Skeletal muscle tissue (tissue), 4 donors: ENCODE data around the gene TRRAP. TPM values are rescaled to one million over a fixed set of nuclear protein-coding genes. Genes with fewer than 3 reads are reported as not detected.

Experiments
- H3K27ac ChIP-seq: one replicate; pipeline ENCODE4 v1.7.0; 2013; ENCODE audit warnings: mild to moderate bottlenecking, low read depth, low read length, inconsistent platforms
- H3K27me3 ChIP-seq, 3 donors: one replicate each; pipeline ENCODE4 v1.7.0; 2013; ENCODE audit warnings: low read length in 3 of 3; ENCODE audit not compliant: control insufficient read depth in 3 of 3, insufficient read depth in 3 of 3
- H3K36me3 ChIP-seq, 3 donors: one replicate each; pipeline ENCODE4 v1.7.0; 2013; ENCODE audit warnings: low read length in 3 of 3; ENCODE audit not compliant: control insufficient read depth in 3 of 3, insufficient read depth in 3 of 3
- H3K4me1 ChIP-seq, 3 donors: one replicate each; pipeline ENCODE4 v1.7.0; 2013; ENCODE audit warnings: low read length in 3 of 3, mild to moderate bottlenecking in 3 of 3; ENCODE audit not compliant: control insufficient read depth in 3 of 3, insufficient read depth in 3 of 3
- H3K4me3 ChIP-seq, 3 donors: one replicate each; pipeline ENCODE4 v1.7.0; 2013; ENCODE audit warnings: low read length in 3 of 3
- H3K9ac ChIP-seq, 3 donors: one replicate each; pipeline ENCODE4 v1.7.0; 2013; ENCODE audit warnings: low read length in 3 of 3, mild to moderate bottlenecking in 3 of 3, moderate library complexity in 2 of 3, low read depth in 1 of 3
- H3K9me3 ChIP-seq, 3 donors: one replicate each; pipeline ENCODE4 v1.7.0; 2013; ENCODE audit warnings: low read length in 3 of 3; ENCODE audit not compliant: control insufficient read depth in 3 of 3
- total RNA-seq: library from RNA; depleted of rRNA; stranded (reverse); fragments of >200 nt; gene quantifications from one replicate; pipeline ENCODE4 v1.2.3, GENCODE V29; 2014
- donor health status: Osteomylitis.

TRRAP gene
- total RNA-seq, 1 donor from 2014 or later = 20.4 TPM

GRCh38 chr7:98998821-98999725 lies 120.7 kb downstream of the TRRAP start:
- Histone ChIP-seq H3K4me3 (no peak overlapping the region), H3K36me3 (peaks cover 50 to 61% (median 60%) of the 10 kb centered on the region in 3 donors), H3K9ac (no peak overlapping the region), H3K27ac (no peak overlapping the region), H3K9me3 (no peaks in the 10 kb centered on the region), H3K4me1 (no peaks in the 10 kb centered on the region), H3K27me3 (no peaks in the 10 kb centered on the region)

- H3K4me1 ChIP-seq = no peaks in the 10 kb centered on the region
- no peak overlapping the region for H3K9ac ChIP-seq
- H3K9me3 ChIP-seq = no peaks in the 10 kb centered on the region
- peaks cover 50 to 60% (median 59%) of the 10 kb centered on the region in 3 donors for H3K36me3 ChIP-seq
- no peaks in the 10 kb centered on the region for H3K27me3 ChIP-seq
- no peak overlapping the region for H3K4me3 ChIP-seq
- no peak overlapping the region for H3K27ac ChIP-seq
Observed at GRCh38 chr7:99000196-99000903, 122.0 kb downstream of the TRRAP start.

- Histone ChIP-seq H3K36me3 (peaks cover 48 to 59% (median 57%) of the 10 kb centered on the region in 3 donors), H3K27me3 (no peaks in the 10 kb centered on the region), H3K4me1 (no peaks in the 10 kb centered on the region), H3K4me3 (no peak overlapping the region), H3K27ac (no peak overlapping the region), H3K9ac (no peak overlapping the region), H3K9me3 (no peaks in the 10 kb centered on the region)
Observed at GRCh38 chr7:99000904-99001465, 122.7 kb downstream of the TRRAP start.

- Histone ChIP-seq H3K27me3 (no peaks in the 10 kb centered on the region), H3K9me3 (no peaks in the 10 kb centered on the region), H3K4me1 (no peaks in the 10 kb centered on the region), H3K9ac (no peak overlapping the region), H3K4me3 (no peak overlapping the region), H3K27ac (no peak overlapping the region), H3K36me3 (peaks cover 49 to 58% (median 58%) of the 10 kb centered on the region in 3 donors)
Observed at GRCh38 chr7:99001482-99002147, 123.3 kb downstream of the TRRAP start.

- Histone ChIP-seq H3K4me3 (no peak overlapping the region), H3K4me1 (no peaks in the 10 kb centered on the region), H3K9me3 (no peaks in the 10 kb centered on the region), H3K36me3 (peaks cover 52 to 65% (median 63%) of the 10 kb centered on the region in 3 donors), H3K27me3 (no peaks in the 10 kb centered on the region), H3K27ac (no peak overlapping the region), H3K9ac (no peak overlapping the region)
Observed at GRCh38 chr7:99002148-99002826, 124.0 kb downstream of the TRRAP start.

- no peak overlapping the region for H3K27ac ChIP-seq
- H3K9ac ChIP-seq = no peak overlapping the region
- no peak overlapping the region for H3K4me3 ChIP-seq
- H3K9me3 ChIP-seq = no peaks in the 10 kb centered on the region
- no peaks in the 10 kb centered on the region for H3K27me3 ChIP-seq
- peaks cover 52 to 65% (median 63%) of the 10 kb centered on the region in 3 donors for H3K36me3 ChIP-seq
- H3K4me1 ChIP-seq = no peaks in the 10 kb centered on the region
Observed at GRCh38 chr7:99002827-99003212, 124.5 kb downstream of the TRRAP start.

GRCh38 chr7:99003419-99003818 lies 125.1 kb downstream of the TRRAP start:
- H3K27ac ChIP-seq = no peak overlapping the region
- H3K4me1 ChIP-seq = no peaks in the 10 kb centered on the region
- H3K4me3 ChIP-seq = no peak overlapping the region
- H3K9ac ChIP-seq = no peak overlapping the region
- no peaks in the 10 kb centered on the region for H3K9me3 ChIP-seq
- H3K27me3 ChIP-seq = no peaks in the 10 kb centered on the region
- H3K36me3 ChIP-seq = peaks cover 58 to 70% (median 67%) of the 10 kb centered on the region in 3 donors

GRCh38 chr7:99004216-99004615 lies 125.9 kb downstream of the TRRAP start:
- Histone ChIP-seq H3K36me3 (peaks cover 60 to 76% (median 66%) of the 10 kb centered on the region in 3 donors), H3K9me3 (no peaks in the 10 kb centered on the region)

GRCh38 chr7:99004781-99005500 lies 126.6 kb downstream of the TRRAP start:
- Histone ChIP-seq H3K9me3 (no peaks in the 10 kb centered on the region), H3K36me3 (peaks cover 60 to 76% (median 67%) of the 10 kb centered on the region in 3 donors), H3K4me3 (no peak overlapping the region), H3K27me3 (no peaks in the 10 kb centered on the region), H3K9ac (no peak overlapping the region), H3K27ac (no peak overlapping the region), H3K4me1 (no peaks in the 10 kb centered on the region)

More at GRCh38 chr7:99004216-99004615, 125.9 kb downstream of the TRRAP start:
- Histone ChIP-seq H3K4me3 (no peak overlapping the region), H3K4me1 (no peaks in the 10 kb centered on the region), H3K27me3 (no peaks in the 10 kb centered on the region), H3K27ac (no peak overlapping the region), H3K9ac (no peak overlapping the region)
